ENCODE measurements around the gene PIP5KL1.

PIP5KL1 gene

DNA sequence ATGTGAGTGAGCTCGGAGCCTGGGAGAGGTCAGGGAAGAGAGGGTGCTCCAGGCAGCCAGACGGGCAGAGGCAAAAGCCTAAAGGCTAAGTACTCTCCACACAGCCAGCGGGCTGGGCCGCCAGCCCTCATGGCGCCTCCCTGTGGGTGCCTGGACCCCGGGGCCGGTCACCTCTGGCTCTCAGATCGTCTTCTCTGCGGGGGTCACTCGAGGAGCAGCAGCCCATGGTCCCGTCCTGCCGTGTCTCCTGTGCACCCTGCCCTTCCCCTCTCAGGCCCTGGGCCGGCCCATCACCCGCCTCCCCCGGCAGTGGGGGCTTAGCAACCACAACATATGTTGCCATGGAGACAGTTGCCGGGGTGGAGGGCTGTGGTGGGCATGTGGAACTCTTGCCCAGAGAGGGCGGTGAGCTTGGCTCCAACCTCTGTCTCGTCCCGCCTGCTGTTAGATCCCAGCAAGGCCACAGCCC is 57.3 kb downstream of the PIP5KL1 start:
- no peak for DNase-seq (ENCODE audit: low read depth)

DNA sequence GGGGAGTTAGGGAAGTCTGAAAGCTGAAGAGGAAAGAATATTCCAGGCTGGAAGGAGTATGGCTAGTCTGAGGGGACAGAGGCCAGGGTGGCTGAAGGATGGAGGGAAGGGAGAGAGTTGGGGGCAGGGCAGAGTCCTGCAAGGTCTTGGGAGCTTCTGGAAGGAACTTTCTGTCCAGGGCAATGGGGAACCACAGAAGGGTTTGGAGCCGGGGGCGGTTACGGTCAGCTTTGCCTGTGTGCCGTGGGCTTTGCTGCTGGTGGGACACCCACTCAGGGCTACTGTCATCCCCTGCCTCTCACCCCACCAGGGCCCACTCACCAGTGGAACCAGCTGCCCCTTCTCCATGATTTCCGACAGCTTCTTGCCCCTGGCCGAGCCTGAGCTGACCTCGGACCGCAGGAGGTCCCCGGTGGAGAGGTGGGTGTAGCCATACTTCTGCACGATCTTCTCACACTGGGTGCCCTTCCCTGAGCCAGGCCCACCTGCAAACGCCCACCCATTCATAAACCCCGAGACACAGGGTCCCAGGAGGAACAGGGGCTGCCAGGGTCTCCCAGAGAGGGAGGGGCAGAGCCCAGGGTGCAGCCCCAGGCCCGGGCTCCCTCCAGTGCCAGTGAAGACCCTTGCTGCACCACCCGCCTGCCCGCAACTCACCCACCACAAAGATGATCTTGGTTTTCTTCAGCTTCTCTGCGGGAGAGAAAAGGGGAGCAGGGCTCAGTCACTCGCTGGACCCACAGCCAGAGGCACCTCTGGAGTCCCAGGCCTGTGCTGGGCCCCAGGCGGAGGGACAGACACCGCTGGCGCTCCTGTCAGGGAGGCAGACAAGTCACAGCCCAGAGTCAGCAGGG is 58.0 kb downstream of the PIP5KL1 start:
- DNase-seq (ENCODE audit: low read depth), result no peak

GRCh38 chr9:127871531-127871930 is 59.0 kb downstream of the PIP5KL1 start:
- no peak for DNase-seq (ENCODE audit: low read depth)

DNA sequence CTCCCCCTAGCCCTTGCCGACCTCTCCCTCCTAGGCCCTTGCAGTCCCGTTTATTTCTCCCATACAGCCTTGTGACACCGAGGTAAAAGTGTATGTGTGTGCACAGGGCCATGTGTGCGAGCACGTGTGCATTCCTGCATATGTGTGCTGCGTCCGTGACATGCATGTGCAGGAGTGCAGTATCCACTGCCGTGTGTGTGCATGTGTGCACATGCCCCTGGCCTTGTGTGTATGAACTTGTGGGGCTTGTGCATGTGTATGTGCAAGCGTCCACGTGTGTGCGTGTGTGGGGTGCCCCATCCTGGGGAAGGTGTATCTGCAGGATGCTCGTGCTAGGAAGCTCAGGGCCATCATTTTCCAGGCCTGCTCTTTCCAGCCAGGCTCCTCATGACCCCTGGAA is 59.7 kb downstream of the PIP5KL1 start:
- DNase-seq (ENCODE audit: low read depth), result no peak

Data from HS-27A (cell line).